GM18868 (cell line): ENCODE measurements around the gene KSR1.

Experiments
- ATAC-seq: cut with Tn5 transposase; IDR thresholded peaks from one replicate; pipeline ENCODE4 v1.9.1; 2021; ENCODE audit warnings: mild to moderate bottlenecking, moderate library complexity; ENCODE audit not compliant: unreplicated experiment

KSR1 gene

DNA sequence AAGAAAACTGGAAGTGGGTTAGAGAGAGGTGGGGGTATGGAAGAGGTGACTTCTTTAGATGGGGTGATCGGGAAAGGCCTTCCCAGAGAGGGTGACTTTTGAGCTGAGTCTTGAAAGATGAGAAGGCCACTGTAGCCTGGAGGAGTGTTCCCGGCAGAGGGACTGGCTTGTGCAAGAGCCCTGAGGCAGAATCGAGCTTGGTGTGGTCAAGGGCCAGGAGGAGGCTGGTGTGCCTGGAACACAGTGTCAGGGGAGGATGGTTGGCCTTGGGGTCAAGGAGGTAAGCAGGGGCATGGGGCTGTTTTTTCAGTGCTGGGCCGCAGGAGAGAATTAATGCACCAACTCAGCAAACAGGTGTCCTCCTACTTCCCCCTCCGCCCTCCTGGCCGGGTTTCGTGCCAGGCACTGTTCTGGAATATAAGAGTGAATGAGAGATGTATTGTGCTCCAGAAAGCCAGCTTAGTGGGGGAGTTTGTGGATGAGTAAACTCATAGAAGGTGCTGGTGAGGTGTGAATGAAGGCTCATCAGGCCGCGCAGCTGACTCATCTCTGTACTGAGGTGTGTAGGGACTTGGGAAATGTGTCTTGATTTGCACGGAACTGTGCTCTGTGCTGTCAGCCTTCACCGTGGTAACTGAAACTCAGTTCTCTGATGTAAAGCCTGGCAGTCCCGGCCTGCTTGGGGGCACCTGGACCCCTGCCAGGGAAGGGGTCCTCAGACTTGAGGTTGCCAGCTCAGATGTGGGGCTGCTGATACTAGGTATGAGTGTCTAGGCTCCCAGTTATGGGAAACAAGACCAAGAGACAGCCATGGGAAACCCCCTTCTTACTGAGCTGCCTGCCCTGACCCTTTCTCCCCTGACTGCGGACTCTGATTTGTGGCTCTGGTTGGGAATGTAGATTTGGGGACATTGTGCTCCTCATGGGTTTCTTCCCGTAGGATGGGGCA is 15.3 kb downstream of the KSR1 start:
- peak; percentile 74 for ATAC-seq

DNA sequence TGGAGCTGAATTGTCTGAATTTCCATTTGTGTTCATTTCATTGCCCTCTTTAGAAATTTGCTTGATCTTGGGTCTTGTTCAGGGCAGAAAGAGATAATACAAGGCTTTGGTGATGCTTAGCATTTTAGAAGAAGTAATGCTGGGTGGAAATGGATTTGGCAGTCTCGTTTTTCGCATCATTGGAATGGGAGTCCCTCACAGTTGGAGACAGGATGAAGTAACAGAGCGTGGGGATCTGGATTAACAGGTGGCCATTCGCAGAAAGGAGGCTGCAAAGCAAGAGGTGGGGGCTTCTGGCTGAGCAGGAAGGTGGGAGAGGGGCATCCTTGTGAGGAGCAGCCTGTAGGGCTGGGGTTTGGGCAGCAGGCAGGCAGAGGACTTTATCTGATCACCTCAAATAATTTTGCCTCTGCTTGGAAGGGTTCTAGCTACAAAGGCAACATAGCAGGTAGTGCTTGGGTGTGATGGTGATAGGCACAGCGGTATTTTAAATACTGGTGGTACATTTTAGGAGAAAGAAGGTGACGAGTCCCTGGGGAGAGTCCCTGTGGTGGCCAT is 17.0 kb downstream of the KSR1 start:
- no peak for ATAC-seq

DNA sequence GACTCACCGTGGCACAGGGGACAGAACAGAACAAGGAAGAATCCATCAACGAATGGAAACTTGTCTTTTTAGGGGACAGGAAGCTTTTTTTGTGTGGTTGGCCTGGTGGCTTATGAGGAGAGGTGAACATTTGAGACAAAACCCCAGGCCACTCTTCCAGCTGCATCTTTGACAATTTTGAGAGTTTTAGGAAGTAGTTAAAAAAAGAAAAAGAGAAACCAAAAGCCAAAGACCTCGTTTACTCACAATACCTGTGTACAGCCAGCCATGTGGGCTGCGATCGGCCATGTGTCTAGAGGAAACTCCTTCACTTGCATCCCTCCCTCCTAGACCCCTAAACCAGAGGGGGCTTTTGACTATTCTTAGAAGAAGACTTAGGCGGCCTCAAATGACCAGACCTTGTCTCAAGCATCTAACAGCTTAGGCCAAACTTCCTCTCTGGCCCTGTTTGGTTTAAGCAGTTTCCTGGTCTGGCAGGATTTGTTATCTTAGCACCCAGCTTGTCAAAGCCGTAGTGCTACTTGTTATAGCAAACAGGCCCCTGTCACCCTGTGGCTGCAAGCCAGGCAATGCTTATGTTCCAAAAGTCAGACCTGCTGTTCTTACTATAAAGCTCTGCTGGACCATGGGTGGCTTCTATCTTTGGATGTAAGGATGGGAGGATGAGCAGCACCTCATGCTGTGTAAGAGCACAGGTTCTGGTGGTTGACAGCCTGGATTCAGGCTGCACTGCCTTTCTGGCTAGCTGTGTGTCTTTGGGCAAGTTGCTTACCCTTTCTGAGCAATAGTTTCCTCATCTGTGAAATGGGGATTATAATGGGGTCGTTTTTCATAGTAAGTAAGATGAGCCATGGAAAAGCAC is 17.7 kb downstream of the KSR1 start:
- peak; percentile 24 for ATAC-seq

DNA sequence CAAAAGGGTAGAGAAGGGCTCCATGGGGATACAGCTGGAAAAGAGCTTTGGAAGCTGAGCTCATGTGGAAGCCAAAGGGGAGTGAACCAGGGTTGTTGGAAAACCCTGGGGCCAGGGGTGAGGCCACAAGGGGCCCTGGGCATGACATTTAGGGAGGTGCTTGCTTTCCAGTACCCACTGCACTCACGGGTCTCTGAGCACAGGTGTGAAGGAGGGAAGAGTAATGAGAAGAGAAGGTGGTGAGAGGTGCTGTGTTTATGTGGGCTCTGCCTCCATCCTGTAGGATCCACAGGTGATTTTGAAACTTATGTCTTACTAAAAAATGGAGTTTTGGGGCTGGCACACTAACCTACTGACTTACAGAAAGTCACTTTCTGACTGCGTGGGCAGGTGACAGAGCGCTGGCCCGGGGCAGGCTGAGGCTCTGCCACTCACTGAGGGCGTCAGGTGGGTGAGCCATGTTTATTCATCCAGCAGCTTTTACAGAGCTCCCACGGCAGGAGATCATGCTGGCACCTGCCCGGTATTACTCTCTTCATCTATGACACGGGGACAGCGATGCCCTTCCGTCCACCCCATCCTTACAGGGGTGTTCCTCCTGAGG is 18.9 kb downstream of the KSR1 start:
- ATAC-seq = no peak

DNA sequence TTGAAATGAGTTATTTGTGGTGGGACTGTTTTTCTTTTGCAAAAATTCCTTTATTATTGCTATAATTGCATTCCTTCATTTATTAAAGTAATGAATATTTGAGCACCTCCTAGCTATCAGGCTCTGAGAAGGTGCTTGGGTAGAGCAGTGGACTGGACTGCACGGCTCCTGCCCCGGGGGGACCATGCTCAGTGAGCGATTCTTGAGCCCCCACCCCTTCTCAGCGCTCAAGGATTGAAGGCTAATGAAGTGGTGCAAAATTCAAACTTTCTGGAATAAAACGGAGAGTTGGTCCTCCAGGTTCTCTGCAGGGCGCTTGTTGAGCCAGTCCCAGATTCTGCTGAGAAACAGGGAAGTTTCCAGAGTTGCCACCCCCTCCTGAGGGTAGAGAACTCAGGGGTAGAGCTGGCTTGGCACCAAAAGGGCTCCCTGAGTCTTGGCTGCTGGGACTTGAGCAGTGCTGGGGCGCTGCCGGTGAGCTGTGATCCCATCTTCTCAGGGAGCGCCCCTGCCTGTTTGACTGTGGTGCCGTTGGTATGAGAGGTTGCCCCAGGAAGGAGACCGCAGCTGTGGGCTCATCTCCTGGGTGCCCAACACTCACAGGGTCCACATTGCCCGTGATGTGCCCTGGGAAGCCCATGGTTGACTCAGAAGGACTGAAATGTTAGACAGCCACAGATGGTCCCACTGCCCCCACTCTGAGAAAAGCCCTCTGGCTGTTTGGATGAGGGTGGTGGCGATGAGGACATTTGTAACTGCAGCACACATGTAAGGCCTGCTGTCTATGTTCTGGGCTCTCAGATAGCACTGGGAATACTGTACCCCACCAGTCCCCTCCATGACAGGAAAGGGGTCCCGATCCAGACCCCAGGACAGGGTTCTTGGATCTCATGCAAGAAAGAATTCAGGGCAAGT is 20.0 kb downstream of the KSR1 start:
- no peak for ATAC-seq

DNA sequence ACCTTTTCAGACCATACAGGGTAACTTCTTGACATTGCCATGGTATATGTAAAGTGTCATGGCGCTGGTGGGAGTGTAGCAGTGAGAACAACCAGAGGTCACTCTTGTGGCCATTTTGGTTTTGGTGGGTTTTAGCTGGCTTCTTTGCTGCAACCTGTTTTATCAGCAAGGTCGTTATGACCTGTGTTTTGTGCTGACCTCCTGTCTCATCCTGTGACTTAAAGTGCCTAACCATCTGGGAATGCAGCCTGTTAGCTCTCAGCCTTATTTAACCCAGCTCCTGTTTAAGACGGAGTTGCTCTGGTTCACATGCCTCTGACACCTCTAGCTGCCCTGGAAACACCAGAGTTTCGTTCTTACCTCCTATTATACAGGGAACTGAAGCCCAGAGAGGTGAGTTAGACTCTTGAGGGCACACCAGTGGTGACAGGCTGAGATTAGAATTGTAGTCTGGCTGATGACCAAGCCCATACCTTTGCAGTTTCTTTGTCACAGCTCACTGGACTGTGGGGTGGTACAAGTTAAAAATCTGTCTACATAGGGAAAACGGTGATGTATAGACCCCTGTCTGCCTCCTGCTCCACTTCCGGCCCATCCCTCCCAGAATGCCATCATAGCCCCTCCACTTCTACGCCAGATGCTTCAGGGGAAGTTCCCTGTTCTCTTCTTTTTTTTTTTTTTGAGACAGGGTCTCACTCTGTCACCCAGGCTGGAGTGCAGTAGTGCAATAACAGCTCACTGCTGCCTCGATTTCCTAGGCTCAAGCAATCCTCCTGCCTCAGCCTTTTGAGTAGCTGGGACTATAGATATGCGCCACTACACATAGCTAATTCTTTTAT is 21.0 kb downstream of the KSR1 start:
- peak; percentile 51 for ATAC-seq

DNA sequence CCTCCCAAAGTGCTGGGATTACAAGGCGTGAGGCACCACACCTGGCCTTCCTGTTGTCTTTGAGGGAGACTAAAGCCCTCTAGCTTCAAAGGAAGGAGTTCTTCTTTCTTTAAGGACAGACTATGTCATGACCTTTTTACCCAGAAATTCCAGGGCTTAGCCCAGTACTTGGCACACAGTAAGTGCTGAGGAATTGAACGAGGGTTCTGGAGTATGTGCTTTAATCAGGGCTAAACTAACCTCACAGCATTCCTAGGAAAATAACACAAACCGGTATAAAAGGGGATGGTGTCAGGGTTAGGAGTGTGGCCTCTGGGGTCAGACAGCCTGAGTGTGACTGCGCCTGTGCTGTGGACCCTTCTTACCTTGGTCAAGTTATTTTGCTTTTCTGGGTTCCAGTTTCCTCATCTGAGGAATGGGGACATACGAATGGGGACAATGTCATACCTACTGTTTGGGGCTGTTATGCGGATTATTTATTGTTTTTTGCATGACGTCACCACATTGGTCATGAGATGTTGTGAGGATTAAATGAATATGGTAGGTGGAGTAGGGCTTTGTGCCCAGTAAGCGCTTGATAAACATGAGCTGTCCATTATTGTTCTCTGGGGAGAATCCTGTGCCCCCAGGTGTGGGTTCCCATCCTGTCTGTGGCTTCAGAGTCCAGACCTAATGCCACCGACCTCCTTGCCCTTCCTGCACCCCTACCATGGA is 21.9 kb downstream of the KSR1 start:
- no peak for ATAC-seq

DNA sequence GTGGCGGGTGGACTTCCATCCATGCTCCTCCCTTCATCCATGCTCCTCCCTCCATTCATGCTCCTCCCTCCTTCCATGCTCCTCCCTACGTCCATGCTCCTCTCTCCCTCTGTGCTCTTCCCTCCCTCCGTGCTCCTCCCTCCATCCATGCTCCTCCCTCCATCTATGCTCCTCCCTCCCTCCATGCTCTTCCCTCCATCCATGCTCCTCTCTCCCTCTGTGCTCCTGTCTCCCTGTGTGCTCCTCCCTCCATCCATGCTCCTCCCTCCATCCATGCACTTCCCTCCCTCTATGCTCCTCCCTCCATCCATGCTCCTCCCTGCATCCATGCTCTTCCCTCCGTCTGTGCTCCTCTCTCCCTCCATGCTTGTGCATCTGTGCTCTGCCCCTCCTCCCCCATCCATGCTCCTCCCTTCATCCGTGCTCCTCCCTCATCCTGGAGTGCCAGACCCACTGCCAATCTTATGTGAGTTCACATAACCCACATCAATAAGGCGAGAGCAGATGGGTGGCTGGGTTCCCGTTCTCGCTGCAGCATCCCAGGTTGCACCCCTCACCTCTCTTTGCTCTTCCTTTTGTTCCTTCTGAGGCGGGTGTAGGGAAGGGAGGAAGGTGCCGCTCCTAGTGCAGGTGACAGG is 22.8 kb downstream of the KSR1 start:
- no peak for ATAC-seq

DNA sequence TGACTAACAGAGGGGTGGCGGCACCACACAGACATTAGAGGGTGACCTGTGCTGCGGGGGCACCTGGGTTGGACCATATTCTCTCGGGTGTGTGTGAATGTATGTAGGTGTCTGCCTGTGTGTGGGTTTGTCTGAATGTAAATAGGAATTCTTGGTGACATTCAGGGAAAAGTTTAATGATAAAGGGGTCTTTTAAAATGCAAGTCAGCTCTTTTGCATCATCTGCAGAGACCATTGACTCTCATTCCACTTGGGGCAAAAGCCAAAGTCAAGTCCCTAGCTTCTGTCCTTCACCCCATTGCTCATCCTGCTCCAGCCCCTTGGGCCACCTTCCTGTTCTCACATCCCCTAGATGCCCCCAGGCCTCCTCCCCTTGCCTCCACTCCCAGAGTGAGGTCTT is 23.6 kb downstream of the KSR1 start:
- ATAC-seq = no peak

DNA sequence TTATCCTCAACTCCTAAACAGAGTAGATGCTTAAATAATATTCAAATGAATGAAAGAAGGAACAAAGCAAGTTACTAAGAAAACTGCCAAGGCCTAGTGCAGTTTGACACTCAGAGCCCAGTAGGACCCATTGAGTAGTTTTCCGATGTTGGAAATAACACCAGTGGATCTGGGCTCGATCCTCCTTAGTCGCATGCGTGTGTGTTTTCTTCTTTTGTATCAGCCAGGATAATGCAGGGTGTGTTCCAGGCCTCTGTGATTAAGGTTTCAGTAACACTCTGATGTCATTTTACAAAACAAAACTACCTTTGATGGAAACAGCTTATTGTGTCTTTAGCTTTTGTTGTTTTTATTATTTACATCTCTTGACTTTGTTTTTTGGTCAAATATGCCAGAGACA is 24.5 kb downstream of the KSR1 start:
- no peak for ATAC-seq

DNA sequence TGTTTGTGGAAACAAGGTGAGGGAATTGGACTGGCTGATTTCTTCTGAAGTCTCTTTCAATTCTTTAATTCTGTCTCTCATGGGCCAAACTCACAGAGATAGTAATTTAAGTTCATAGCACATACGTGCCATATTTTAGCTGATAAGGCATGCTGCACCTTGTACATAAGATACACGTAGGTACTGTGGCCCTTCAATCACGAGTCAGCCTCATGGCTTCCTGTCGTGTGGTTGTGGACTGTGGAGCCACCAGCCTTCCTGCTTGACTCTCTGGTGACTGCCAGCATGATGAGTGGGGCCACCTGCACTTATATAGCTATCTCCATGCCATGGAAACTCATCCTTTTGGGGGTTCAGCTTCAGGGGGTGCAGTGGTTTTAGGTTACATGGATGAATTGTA is 25.1 kb downstream of the KSR1 start:
- ATAC-seq = peak; percentile 47

DNA sequence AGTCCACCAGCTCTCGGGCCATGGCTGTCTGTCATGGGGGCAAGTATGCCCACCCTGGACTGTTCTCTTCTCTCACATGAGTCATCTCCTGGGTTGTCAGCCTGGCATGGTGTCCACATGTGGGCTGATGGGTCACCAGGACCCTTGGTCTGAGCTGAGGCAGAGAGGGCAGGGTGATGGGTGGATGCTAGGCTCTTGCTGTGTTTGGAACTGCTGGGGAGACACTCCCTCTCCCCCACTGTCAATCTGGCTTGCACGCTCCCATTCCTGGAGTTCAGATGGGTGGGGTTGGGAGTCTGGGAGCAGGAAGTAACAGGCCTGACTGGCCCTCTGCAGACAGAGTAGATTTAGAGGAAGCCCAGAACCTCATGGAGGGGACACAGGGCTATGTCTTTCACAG is 28.9 kb downstream of the KSR1 start:
- ATAC-seq = no peak

DNA sequence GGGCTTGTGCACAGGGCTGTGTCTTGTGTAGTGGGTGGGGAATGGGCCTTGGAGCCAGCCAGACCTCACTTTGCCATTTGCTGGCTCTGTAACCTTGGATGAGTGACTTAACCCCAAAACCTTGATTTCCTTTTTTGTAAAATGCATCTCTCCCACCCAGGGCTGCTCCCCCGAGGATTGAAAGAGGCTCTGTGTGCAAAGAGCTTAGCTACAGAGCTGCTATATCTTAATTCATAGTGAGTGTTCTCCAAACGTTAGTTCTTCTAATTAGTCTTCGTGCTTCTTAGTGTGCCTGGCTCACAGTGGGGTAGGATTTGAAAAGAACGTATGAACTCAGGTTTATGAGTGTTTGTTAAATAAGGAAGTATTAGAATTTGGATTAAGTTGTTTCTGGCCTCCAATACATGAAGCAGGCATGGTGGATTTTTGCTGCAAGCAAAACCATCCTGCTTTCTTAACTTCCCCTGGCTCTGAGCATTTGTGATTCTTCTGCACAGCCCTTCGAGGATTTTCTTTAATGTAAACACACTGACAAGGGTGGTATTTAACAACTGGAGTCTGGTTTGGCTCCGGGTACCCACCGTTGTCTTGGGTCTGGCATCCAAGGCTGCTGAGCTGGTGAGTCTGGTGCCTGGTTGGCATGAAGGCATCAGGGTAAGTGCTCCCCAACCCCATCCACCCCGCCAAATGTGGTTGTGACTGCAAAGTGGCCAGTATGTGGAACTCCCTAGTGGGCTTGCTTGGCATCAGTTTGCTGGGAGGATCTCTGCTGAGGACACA is 29.7 kb downstream of the KSR1 start:
- no peak for ATAC-seq

DNA sequence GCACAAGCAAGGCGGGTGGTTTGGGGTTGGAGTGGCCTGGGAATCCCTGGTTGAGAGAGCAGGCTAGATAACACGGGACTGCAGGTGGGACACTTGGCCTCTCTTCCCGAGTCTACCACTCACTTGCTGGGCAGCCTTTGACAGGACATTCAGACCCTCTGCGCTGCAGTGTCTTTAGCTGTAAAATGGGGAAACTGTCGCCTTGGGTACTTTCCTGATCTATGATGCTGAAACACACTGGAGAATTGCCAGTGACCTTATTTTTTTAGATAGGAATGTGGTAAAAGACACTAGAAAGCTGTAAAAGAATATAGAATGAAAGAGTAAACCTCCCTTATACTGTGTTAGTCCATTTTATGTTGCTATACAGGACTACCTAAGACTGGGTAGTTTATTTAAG is 30.5 kb downstream of the KSR1 start:
- ATAC-seq = no peak

DNA sequence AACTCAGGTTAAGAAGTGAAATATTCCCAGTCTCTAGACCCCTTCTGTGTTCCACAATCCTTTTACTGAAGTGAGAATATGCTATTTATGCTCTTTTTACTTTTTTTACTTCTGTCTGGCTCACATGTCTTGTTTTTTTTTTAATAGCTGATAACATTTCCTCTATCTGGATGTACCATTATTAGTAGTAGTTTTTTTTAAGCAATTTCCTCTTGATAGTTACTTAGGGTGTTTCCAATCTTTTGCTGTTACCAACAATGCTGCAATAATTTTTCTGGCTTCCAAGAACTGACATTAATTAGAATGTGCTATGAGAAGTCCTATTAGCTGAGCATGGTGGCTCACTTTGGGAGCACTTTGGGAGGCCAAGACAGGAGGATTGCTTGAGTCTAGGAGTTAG is 32.0 kb downstream of the KSR1 start:
- no peak for ATAC-seq

DNA sequence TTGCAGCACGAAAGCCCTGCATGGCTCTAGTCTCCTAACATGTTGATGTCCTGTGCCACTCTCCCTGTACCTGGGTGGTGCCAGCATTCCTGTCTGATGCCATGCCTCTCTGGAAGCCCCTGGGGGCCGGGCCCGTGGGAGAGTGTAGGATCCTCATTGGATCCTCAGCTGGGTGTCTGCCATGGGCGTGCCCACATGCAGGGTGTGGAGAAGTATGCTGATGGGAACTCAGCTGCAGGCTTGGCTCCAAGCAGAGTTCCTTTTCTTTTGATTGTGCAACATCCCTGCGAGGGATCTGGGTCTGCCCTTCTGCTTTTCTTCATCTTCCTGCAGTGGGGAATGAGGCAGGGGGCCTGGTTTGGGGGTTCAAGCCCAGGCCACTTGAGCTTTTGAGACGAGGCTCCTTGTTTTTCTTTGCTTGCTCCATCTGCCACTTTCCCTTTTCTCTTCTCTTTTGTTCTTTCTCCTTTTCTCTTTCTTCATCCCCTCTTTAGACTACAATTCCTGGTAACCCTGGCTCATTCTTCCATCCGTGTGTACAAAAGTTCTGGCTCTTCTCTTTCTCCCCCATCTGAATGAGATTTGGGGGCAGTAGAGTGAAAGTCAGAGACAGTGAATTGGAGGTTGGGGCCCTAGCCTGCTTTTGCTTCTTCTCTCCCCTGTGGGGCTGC is 32.9 kb downstream of the KSR1 start:
- ATAC-seq = no peak

DNA sequence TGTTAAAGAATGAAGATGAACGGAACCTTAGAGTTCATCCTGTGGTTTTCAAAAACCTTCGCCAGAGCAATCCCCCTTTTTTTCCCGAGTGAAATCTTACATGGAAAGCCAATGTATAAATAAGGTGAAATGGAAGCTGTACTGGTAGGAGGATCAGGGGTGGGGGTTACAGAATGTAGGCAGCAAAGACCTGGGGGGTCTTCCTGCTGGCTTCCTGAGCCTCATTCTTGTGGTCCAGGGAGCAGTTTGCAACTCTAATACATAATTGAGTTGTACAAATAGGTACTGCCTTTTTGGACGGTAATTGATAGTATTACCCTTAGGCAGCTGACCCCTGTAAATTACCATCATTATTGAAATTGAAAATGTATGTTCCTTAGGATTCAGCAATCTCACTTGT is 34.1 kb downstream of the KSR1 start:
- ATAC-seq = no peak
